H1 (cell line): Measurements from ENCODE around the gene SOX30. TPM values are rescaled to one million over a fixed set of nuclear protein-coding genes. Genes with fewer than 3 reads are reported as not detected.

Source experiments
- ASH2L ChIP-seq: fragments of 200-600, 300-600 bp; sonication (generic); IDR thresholded peaks from one replicate; pipeline ENCODE4 v1.7.1; 2017; ENCODE audit warnings: low read length
- BACH1 ChIP-seq: IDR thresholded peaks from 2 replicates; pipeline ENCODE4 v1.6.1; 2012; ENCODE audit warnings: low read length, improper control_type of control experiment
- CHD7 ChIP-seq: fragments of 300-600 bp; sonication (generic); IDR thresholded peaks from 2 replicates; pipeline ENCODE4 v1.7.1; 2012; ENCODE audit warnings: low read length, moderate library complexity, mild to moderate bottlenecking, inconsistent platforms; ENCODE audit not compliant: insufficient replicate concordance
- JUN ChIP-seq: IDR thresholded peaks from 2 replicates; pipeline ENCODE4 v1.6.1; 2011; ENCODE audit warnings: low read depth, mild to moderate bottlenecking, improper control_type of control experiment, low read length
- KDM5A ChIP-seq: fragments of 200-600 bp; IDR thresholded peaks from 2 replicates; pipeline ENCODE4 v1.7.1; 2012; ENCODE audit warnings: mild to moderate bottlenecking, low read length, inconsistent platforms, mixed read lengths
- NRF1 ChIP-seq: IDR thresholded peaks from 2 replicates; pipeline ENCODE4 v1.6.1; 2011; ENCODE audit warnings: mild to moderate bottlenecking, low read depth, low read length, improper control_type of control experiment
- POU5F1 ChIP-seq: IDR thresholded peaks from 2 replicates; pipeline ENCODE4 v1.6.1; 2011; ENCODE audit warnings: low read depth, mild to moderate bottlenecking, low read length, moderate library complexity
- RAD21 ChIP-seq, 2 experiments: IDR thresholded peaks in 1 of 2; conservative IDR thresholded peaks in 1 of 2; 2 replicates each; pipeline ENCODE4 v1.6.1; 2011; ENCODE audit warnings: low read depth in 2 of 2, low read length in 2 of 2, improper control_type of control experiment in 1 of 2, inconsistent platforms in 1 of 2, mild to moderate bottlenecking in 1 of 2, moderate library complexity in 1 of 2
- SP4 ChIP-seq: IDR thresholded peaks from 2 replicates; pipeline ENCODE4 v1.6.1; 2012; ENCODE audit warnings: low read length, inconsistent platforms
- polyA plus RNA-seq, 7 experiments: library from polyadenylated mRNA; depleted of rRNA in 3 of 7; stranded (reverse) in 5 of 7; unstranded in 2 of 7; fragments of >200 nt in 5 of 7; fragments of 200-250 nt in 2 of 7; gene quantifications; 1 replicate in 5 of 7; 2 replicates in 1 of 7; 4 replicates in 1 of 7; pipeline versions ENCODE4 v1.2.1 to v1.2.3, GENCODE V29; 2011 to 2013; ENCODE audit warnings: missing spikeins in 2 of 7, mixed read lengths in 2 of 7
- total RNA-seq: library from RNA; stranded (reverse); fragmentation: NEBNext Ultra II Directional; extraction: Animal tissue kit (Norgen Biotek cat#: 25700); gene quantifications from 2 replicates; pipeline ENCODE4 v1.2.1, GENCODE V29; 2021
- TF ChIP-seq, protein P1 (sequence below): IDR thresholded peaks from 2 replicates; pipeline ENCODE4 v1.6.1; 2012; ENCODE audit warnings: low read length, inconsistent platforms

Gene SOX30
- total and polyA plus RNA-seq, 2 of the 8 experiments (the other 6 are each of a cell fraction or from before 2014, with no cell fraction given), result 0.35 TPM; not detected in 1

DNA sequence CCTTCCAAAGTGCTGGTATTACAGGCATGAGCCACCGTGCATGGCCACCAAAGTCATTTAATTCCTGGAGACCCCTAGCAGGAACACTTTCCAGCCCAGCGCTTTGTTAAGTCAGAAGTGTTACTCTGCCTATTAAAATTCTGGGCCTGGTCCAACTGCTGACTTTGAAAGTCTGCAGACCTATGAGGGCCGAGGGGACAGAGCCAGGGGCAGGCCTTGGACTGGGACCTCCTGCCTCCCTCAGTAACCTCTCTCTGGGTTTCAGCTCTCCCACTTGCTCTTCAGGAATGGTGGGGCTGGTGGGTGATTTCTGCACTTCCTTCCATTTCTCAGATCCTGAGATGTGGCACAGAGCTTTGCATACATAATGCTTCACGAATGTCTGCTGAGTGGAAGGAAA, 28.8 kb upstream of the SOX30 start (continued):
- TF ChIP-seq CHD7, result no peak
- no peak for TF ChIP-seq BACH1
- TF ChIP-seq JUN, result no peak
- TF ChIP-seq KDM5A, result no peak
- TF ChIP-seq POU5F1, result no peak
- TF ChIP-seq RAD21 (IDR thresholded peaks at IDR 0.05 in 1 of 2, conservative IDR thresholded peaks at IDR 0.05 in 1 of 2; ENCODE audit: low read depth in 2 of 2, low read length in 2 of 2), result no peak
- TF ChIP-seq NRF1, result no peak
- TF ChIP-seq, protein P1, sequence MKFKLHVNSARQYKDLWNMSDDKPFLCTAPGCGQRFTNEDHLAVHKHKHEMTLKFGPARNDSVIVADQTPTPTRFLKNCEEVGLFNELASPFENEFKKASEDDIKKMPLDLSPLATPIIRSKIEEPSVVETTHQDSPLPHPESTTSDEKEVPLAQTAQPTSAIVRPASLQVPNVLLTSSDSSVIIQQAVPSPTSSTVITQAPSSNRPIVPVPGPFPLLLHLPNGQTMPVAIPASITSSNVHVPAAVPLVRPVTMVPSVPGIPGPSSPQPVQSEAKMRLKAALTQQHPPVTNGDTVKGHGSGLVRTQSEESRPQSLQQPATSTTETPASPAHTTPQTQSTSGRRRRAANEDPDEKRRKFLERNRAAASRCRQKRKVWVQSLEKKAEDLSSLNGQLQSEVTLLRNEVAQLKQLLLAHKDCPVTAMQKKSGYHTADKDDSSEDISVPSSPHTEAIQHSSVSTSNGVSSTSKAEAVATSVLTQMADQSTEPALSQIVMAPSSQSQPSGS, result no peak
- no peak for TF ChIP-seq SP4
- no peak for TF ChIP-seq ASH2L
